Measurements from ENCODE around the gene POLRMT. TPM values are rescaled to one million over a fixed set of nuclear protein-coding genes. Genes with fewer than 3 reads are reported as not detected.
"Not testable (repeated sequence)": the region's sequence is repeated elsewhere in the genome, so short reads cannot be mapped to it uniquely, and the experiment has no call there.

Gene POLRMT
- total RNA-seq, 1 donor from 2014 or later: 56.0 TPM

- no peak for DNase-seq (ENCODE audit: low spot score)
Measured at GRCh38 chr19:611481-611868, 21.9 kb downstream of the POLRMT start.

GRCh38 chr19:610801-611480 is 22.4 kb downstream of the POLRMT start:
- DNase-seq (ENCODE audit: low spot score): peak; percentile 21

GRCh38 chr19:610071-610800 is 23.1 kb downstream of the POLRMT start:
- DNase-seq (ENCODE audit: low spot score): no peak

DNA sequence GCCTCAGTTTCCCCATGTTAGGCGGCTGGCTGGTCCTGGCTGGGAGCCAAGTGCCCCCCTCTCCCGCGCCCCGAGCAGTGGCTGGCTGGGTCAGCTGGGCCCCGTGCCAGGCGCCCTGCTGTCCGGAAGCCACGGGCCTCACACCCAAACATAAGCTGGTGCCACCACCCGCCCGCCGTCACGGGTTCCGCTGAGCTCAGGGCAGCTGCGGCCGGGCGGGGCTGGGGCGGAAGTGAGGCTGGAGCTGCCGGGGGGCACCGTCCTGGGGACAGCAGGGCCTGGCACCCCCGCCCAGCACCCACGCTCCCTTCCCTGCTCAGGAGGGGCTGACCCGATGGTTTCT is 24.4 kb downstream of the POLRMT start:
- peak; percentile 50 for DNase-seq (ENCODE audit: low spot score)

DNA sequence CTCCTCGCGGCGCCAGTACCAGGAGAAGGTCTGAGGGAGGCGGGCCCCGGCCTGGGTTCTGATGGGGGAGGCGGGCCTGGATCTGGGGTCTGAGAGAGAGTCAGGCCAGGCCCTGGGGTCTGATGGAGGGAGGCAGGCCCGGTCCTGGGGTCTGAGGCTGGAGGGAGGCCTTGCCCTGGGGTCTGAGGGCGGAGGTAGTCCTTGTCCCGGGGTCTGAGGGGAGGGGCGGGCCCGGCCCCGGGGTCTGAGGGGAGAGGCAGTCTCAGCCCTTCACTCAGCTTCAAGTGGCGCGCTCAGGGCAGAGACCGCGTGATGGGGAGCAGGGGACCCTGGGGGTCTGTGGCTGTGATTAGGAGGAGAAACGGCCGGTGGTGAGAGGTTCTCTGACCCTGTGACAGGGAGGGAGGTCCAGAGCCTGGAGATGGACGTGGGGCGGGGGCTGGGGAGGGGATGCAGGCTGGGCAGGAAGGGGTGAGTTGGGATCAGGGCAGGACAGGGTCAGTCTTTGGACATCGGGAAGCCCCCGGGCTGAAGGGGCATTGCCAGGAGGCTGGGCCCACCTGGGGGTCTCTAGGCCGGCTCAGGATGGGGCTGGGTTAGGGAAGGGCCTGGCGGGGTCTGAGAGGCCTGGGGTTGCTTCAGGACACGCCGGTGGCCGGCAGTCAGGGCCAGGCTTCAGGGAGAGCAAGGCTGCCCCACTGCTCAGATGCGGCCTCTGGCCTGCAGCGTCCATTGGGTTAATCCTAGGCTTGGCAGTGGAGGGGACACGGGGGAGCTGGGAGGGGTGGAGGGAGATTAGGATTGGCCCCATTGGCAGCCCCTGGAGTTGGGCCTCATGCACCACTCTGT is 25.0 kb downstream of the POLRMT start:
- DNase-seq (ENCODE audit: low spot score): no peak

DNA sequence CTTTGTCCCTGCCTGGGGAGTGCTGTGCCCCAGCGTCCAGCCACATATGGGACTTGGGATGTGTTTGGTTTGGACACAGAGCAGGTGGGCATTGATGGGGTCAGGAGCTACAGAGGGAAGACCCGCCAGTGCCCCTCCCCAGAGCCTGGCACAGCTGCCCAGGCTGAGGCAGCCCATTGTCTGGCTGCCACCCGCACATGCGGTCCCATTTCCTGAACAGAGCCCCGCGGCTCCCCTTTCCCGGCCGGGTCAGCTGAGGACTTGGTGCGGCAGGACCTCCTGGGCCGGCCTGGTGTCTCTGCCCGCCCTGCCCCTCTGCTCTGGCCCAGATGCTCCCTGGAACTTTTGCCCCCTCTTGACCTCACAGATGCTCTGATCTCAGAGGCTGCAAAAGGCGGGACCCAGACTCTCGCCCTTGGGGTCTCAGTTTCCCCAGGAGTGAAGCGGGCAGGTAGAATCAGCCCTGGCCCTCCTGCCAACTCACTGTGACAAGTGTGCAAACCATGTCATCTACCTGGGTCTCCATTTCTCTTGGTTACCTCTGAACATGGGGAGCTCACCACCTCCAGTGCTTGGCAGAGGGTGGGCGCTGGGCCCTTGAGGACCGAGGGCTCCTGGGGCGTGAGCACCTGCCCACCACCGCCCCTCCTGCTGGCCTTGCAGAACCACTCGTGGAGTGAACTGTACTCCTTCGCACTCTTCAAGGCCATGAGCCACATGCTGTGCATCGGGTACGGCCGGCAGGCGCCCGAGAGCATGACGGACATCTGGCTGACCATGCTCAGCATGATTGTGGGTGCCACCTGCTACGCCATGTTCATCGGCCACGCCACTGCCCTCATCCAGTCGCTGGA is 25.8 kb downstream of the POLRMT start:
- no peak for DNase-seq (ENCODE audit: low spot score)

GRCh38 chr19:605061-605971 is 28.0 kb downstream of the POLRMT start:
- DNase-seq (ENCODE audit: low spot score): not testable (repeated sequence)

DNA sequence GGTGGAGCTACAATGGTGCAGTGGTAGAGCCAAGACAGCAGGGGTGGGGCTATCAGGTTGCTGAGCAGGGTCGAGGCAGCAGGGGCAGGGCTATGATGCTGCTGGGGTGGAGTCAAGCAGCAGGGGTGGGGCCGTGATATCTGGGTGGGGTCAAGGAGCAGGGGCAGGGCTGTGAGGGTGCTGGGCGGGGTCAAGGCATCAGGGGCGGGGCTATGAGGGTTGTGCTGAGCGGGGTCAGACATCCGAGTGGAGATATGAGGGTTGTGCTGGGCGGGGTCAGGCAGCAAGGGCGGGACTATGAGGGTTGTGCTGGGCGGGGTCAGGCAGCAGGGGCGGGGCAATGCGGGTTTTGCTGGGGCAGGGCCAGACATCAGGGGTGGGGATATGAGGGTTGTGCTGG is 29.0 kb downstream of the POLRMT start:
- no peak for DNase-seq (ENCODE audit: low spot score)

DNA sequence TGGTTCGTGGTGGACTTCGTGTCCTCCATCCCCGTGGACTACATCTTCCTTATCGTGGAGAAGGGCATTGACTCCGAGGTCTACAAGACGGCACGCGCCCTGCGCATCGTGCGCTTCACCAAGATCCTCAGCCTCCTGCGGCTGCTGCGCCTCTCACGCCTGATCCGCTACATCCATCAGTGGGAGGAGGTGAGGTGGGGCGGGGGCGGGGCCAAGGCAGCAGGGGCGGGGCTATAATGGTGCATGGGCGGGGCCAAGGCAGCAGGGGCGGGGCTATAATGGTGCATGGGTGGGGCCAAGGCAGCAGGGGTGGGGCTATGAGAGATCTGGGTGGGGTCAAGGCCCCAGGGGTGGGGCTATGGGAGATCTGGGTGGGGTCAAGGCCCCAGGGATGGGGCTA is 29.6 kb downstream of the POLRMT start:
- DNase-seq (ENCODE audit: low spot score): not testable (repeated sequence)

- not testable (repeated sequence) for DNase-seq (ENCODE audit: low spot score)
Measured at GRCh38 chr19:603302-603639, 30.1 kb downstream of the POLRMT start.

GRCh38 chr19:602391-603301 is 30.7 kb downstream of the POLRMT start:
- DNase-seq (ENCODE audit: low spot score): no peak

DNA sequence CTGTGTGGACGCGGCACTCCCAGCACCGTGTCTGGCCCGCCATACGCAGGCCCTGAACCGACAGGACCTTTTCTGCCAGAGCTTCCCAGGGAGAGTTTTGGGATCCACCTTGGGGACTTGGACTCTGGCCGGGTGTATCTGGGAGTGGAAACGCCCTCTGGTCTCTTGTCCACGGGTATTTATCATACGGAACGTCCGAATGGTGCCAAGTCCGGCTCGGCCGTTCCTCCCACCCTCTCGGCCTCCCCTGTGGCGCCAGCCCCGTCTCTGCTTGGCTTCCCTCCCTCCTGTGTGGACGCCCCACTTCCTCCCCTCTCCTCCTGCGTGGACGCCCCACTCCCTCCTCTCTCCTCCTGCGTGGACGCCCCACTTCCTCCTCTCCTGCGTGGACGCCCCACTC is 31.5 kb downstream of the POLRMT start:
- no peak for DNase-seq (ENCODE audit: low spot score)

GRCh38 chr19:601310-601709 is 32.0 kb downstream of the POLRMT start:
- no peak for DNase-seq (ENCODE audit: low spot score)

GRCh38 chr19:597406-598315 is 35.7 kb downstream of the POLRMT start:
- no peak for DNase-seq (ENCODE audit: low spot score)

GRCh38 chr19:596263-596655 is 37.1 kb downstream of the POLRMT start:
- no peak for DNase-seq (ENCODE audit: low spot score)

DNA sequence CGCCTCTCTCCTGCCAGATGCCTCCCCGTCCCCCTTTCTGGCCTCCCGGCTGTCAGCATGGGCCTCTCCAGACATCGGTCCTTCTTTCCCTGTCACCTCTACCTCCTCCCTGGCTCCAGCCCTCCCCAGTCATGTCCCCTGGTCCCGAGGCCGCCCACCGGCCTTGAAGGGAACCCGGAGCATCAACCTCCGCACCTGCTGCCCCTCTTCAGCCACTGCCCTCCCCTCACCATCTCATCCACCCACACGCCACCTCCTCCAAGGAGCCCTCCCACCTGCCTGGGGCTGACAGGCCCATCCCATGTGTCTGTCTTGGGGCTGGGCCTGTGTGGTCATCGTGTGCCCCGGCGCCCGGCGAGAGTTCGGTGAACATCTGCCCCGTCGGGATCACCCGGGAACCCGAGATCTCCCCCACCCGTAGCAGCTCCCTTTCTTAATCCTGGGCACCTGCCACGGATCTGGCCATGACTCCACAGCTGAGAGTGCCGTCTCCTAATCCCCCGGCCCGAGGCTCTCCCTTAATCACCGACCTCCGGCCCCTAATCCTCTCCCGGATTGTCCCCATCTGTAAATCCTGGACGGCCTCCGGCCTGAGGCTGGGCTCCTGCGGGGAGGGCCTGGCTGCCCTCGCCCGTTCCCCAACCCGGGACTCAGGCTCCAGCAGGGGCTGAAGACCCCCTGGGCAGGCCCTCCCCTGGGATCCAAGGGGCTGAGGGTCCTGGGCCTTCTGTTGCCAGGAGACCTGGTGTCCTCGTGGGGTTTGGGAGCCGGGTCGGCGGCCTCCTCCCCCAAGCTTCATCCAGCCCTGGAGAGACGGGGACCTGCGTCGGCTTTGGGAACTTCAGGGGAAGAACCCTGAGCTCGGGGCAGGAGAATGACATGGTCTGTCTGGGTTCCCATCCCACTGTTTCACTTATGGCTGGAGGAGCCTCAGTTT is 37.7 kb downstream of the POLRMT start:
- no peak for DNase-seq (ENCODE audit: low spot score)

DNA sequence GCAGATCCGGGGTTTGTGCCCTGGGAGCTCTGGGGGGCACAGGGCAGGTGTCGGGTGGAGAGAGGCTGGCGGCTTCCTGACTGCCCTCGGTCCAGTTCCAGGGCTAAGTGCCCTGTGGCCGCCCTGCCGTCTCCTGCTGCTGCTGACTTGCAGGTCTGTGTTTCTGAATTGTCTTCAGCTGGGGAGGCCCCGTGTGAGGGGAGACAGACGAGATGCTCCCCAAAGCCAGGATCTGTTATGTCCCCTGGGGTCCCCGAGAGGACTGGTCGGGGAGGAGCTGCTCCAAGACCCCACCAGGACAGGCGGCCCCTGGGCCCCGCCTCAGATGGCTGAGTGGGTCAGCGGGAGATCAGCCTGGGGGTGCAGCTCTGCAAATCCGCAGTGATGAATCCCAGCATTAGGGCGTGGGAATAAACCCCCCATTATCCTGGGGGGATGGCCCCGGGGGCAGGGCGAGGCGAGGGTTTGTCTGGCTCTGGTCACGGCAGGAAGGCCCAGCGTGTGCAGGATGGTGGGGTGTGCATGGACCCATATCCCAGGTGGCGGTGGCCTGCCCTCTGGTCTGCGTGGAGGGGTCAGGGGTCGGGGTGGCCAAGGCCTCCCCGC is 39.0 kb downstream of the POLRMT start:
- DNase-seq (ENCODE audit: low spot score): no peak

Data from mucosa of gallbladder (tissue), 1 donor.